H1 (cell line): Measurements from ENCODE around the gene LAMP1.

Experiments used
- CEBPB ChIP-seq: IDR thresholded peaks from 2 replicates; pipeline ENCODE4 v1.6.1; 2012; ENCODE audit warnings: low read depth, low read length
- CTCF ChIP-seq, 3 experiments: IDR thresholded peaks; 1 replicate in 2 of 3; 2 replicates in 1 of 3; pipeline versions ENCODE4 v1.5.1 to v1.6.1; 2011; ENCODE audit warnings: low read length in 3 of 3, mild to moderate bottlenecking in 3 of 3, inconsistent platforms in 2 of 3, low read depth in 1 of 3, moderate library complexity in 1 of 3; ENCODE audit not compliant: insufficient read depth in 1 of 3; ENCODE audit errors: control extremely low read depth in 1 of 3
- EZH2 ChIP-seq: fragments of 200-600 bp; sonication (generic); IDR thresholded peaks from 2 replicates; pipeline ENCODE4 v1.7.1; 2012; ENCODE audit warnings: low read depth, mild to moderate bottlenecking, moderate library complexity, low read length, inconsistent platforms; ENCODE audit not compliant: severe bottlenecking
- HDAC6 ChIP-seq: IDR thresholded peaks from one replicate; pipeline ENCODE4 v1.7.1; 2012; ENCODE audit warnings: low read depth, mild to moderate bottlenecking, inconsistent platforms, low read length, moderate library complexity
- POLR2A ChIP-seq, 2 experiments: IDR thresholded peaks; 1 replicate in 1 of 2; 2 replicates in 1 of 2; pipeline ENCODE4 v1.6.1; 2011; ENCODE audit warnings: low read depth in 2 of 2, low read length in 2 of 2, mild to moderate bottlenecking in 2 of 2; ENCODE audit errors: control extremely low read depth in 1 of 2
- POLR2AphosphoS5 ChIP-seq: IDR thresholded peaks from 2 replicates; pipeline ENCODE4 v1.6.1; 2011; ENCODE audit warnings: low read depth, low read length
- SRF ChIP-seq: IDR thresholded peaks from 2 replicates; pipeline ENCODE4 v1.6.1; 2011; ENCODE audit warnings: mild to moderate bottlenecking, low read depth, low read length, moderate library complexity
- TAF1 ChIP-seq: IDR thresholded peaks from 2 replicates; pipeline ENCODE4 v1.6.1; 2011; ENCODE audit warnings: mild to moderate bottlenecking, low read depth, low read length

GRCh38 chr13:113272031-113272430, 25.0 kb upstream of the LAMP1 start:
- TF ChIP-seq POLR2A (IDR thresholded peaks at IDR 0.05; ENCODE audit: control extremely low read depth in 1 of 2, low read depth in 2 of 2, low read length in 2 of 2) (no peak), HDAC6 (no peak), CTCF (IDR thresholded peaks at IDR 0.05; ENCODE audit: control extremely low read depth in 1 of 3, insufficient read depth in 1 of 3, low read depth in 1 of 3, low read length in 3 of 3) (no peak), EZH2 (no peak), TAF1 (no peak), CEBPB (no peak), POLR2AphosphoS5 (no peak), SRF (no peak)
